Heart left ventricle (tissue), 16 donors: ENCODE measurements around the gene PPP1R1A. TPM values are rescaled to one million over a fixed set of nuclear protein-coding genes. Genes with fewer than 3 reads are reported as not detected.

Experiments used
- ATAC-seq, 4 donors: fragments of 200-7000 bp; cut with Tn5 transposase; one replicate each; pipeline ENCODE4 v1.9.1; 2020 to 2022; ENCODE audit warnings: moderate library complexity in 4 of 4, mild to moderate bottlenecking in 3 of 4, moderate number of reproducible peaks in 1 of 4
- DNase-seq, 5 donors: peaks; one replicate each; pipeline ENCODE4 v3.0.0-alpha.2; 2020
- H3K27ac ChIP-seq, 12 donors: fragments of 200-600 bp; sonication (generic) in 4 of 12; one replicate each; pipeline versions ENCODE4 v1.5.0 to v1.8.0; 2016 to 2022; ENCODE audit warnings: mild to moderate bottlenecking in 2 of 12
- H3K27me3 ChIP-seq, 9 donors: fragments of 200-600 bp; sonication (generic) in 2 of 9; one replicate each; pipeline versions ENCODE4 v1.5.1 to v1.8.0; 2016 to 2022; ENCODE audit warnings: mild to moderate bottlenecking in 3 of 9
- H3K36me3 ChIP-seq, 9 donors: fragments of 200-600 bp; sonication (generic) in 2 of 9; one replicate each; pipeline versions ENCODE4 v1.5.0 to v1.8.0; 2018 to 2022; ENCODE audit warnings: mild to moderate bottlenecking in 2 of 9
- H3K4me1 ChIP-seq, 12 donors: fragments of 200-600 bp; sonication (generic) in 4 of 12; one replicate each; pipeline versions ENCODE4 v1.5.0 to v1.8.0; 2016 to 2022; ENCODE audit warnings: mild to moderate bottlenecking in 3 of 12
- H3K4me3 ChIP-seq, 12 donors: fragments of 200-600 bp; sonication (generic) in 4 of 12; one replicate each; pipeline versions ENCODE4 v1.5.0 to v1.8.0; 2017 to 2022; ENCODE audit warnings: mild to moderate bottlenecking in 9 of 12, moderate library complexity in 4 of 12
- H3K9me3 ChIP-seq, 12 donors: fragments of 200-600 bp; sonication (generic) in 4 of 12; one replicate each; pipeline versions ENCODE4 v1.5.0 to v1.8.0; 2016 to 2022; ENCODE audit warnings: mild to moderate bottlenecking in 1 of 12
- POLR2A ChIP-seq, 2 donors: fragments of 450-650 bp; IDR thresholded peaks; one replicate each; pipeline ENCODE4 v1.6.1; 2017; ENCODE audit warnings: antibody characterized with exemption in 2 of 2, mild to moderate bottlenecking in 2 of 2, moderate library complexity in 2 of 2
- WGBS, 4 donors: extraction: QIAGEN DNeasy Blood & Tissue Kit in 2 of 4; methylation state at CpG; one replicate each; pipeline versions ENCODE4 v1.1.5 to v1.1.7; 2013 to 2018; 5-methylcytosine and 5-hydroxymethylcytosine counted together
- intact Hi-C, 10 donors: fragments of 100-400 bp; cut with DNase I; formaldehyde crosslinking; loops; one replicate each; pipeline versions ENCODE4 v1.11.1 to v1.14.2; 2022
- polyA plus RNA-seq, 2 donors: library from polyadenylated mRNA; stranded (reverse); fragments of 200-250 nt; gene quantifications; one replicate each; pipeline ENCODE4 v1.2.3, GENCODE V29; 2013
- total RNA-seq, 9 donors: library from RNA; depleted of rRNA in 2 of 9; stranded (reverse); fragments of >200 nt in 2 of 9; fragmentation: NEBNext Ultra II Directional in 3 of 9; extraction: Animal tissue kit (Norgen Biotek cat#: 25700) in 3 of 9; gene quantifications; one replicate each; pipeline versions ENCODE4 v1.1.0 to v1.2.4, GENCODE V29; 2016 to 2023
- TF ChIP-seq, protein P1 (sequence below), 12 donors: fragments of 200-600 bp; sonication (generic) in 4 of 12; IDR thresholded peaks; one replicate each; pipeline versions ENCODE4 v1.5.0 to v1.8.0; 2018 to 2022; ENCODE audit warnings: antibody characterized with exemption in 12 of 12, mild to moderate bottlenecking in 5 of 12
- donor health status: ischemic (EF 13 %, LVEDD 7.1; RV severe dilation, severe dysfunction).
- donor health status: healthy with polysubstance abuse.
- donor health status: DM: no; HTN: yes; CAD: no.
- donor health status: DM: no; HTN: no; CAD: no.
- donor health status: ischemic (EF 25% LVEDD 6.9; RV normal size, moderate dysfunction).
- donor health status: ischemic (EF 25% LVEDD 5.7; RV mildly dilated, moderate dysfunction).
- donor health status: healthy.
- donor health status: DM: yes; HTN: yes; CAD: no.
- donor health status: ischemic (EF 35%, LVEDD 5.7; RV mildly dilated, moderate dysfunction).
- donor health status: nonischemic (EF 11% LVEDD 7.7; RV severe dilation, severe dysfunction).
- donor health status: DM: yes; HTN: yes; CAD: no.
- donor health status: PGD.
- donor health status: ischemic (EF 29% LVEDD 5.4; RV normal size, mild dysfunction).
- donor health status: nonischemic (EF 23%, LVEDD 6.1; RV moderate dilation, normal function).

Gene PPP1R1A
- total and polyA plus RNA-seq, 11 donors, result 25.5 to 181 (median 60.9) TPM

DNA sequence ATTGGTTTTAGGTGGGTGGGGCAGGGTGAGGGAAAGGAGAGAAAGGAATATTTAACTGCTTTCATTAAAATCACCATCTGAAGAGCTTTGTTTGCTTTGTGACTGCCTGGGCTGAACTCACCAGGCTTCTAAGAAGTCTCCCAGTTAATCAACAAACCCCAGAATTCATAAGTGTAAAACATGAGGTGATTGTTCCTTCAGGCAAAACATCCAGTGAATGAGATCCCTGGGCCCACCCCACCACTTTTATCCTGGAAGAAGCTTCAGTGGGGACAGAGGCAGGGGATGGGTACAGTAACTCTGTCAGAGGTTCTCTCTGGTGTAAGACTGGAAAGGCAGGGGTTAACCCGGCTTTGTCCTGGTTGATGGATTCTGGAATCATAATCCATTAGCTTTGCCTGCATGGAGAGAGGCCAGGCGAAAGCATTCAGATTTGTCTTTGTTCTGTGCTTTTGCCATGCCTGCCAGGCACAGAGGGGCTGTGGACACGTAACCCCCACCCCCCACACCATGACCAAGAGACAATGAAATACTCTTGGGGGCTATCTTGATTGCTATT, 22.4 kb downstream of the PPP1R1A start:
- intact Hi-C loops, result no loop called here
- WGBS, 4 donors, result 44 to 67% (median 58%) methylated on average over 2 to 3 of the region's 3 CpGs

DNA sequence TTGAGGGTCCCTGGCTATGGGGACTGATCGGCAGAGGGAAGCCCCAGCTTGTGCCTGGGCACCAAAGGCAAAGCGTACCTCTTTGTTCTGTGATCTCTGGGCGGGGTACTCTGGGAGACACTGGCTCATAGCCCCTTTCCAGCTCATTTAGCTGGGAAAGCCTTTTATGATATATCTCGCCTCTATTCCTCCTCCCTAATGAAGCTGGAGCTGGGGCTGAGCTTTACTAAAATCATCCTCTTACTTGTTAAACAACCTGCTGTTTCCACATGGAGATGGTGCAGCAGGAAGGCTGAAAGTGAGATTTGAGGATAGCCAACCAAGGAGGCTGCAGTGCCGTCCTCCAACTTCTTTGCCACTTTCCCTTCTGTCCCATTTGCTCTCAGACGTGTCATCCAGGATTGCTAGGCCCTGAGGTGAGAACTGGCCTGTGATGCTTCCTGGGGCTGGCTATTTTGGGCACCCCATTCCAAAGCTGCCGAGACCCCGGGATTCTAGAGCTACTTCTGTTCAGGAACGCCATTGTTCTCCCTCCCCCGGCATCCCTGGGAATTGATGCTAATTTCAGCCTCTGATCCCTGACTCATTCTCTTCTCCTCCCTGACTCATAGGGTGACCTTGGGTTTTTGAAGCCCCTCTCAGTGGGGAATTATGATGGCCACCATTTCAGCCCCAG, 23.0 kb downstream of the PPP1R1A start:
- H3K27ac ChIP-seq, result no peak overlapping the region
- peaks cover 0 to 3% (median 0%) of the 10 kb centered on the region in 9 donors for H3K27me3 ChIP-seq
- intact Hi-C loops, result no loop called here
- H3K9me3 ChIP-seq, result no peaks in the 10 kb centered on the region
- 45 to 59% (median 51%) methylated on average over 10 of the region's 10 CpGs for WGBS, 4 donors
- TF ChIP-seq, protein P1, sequence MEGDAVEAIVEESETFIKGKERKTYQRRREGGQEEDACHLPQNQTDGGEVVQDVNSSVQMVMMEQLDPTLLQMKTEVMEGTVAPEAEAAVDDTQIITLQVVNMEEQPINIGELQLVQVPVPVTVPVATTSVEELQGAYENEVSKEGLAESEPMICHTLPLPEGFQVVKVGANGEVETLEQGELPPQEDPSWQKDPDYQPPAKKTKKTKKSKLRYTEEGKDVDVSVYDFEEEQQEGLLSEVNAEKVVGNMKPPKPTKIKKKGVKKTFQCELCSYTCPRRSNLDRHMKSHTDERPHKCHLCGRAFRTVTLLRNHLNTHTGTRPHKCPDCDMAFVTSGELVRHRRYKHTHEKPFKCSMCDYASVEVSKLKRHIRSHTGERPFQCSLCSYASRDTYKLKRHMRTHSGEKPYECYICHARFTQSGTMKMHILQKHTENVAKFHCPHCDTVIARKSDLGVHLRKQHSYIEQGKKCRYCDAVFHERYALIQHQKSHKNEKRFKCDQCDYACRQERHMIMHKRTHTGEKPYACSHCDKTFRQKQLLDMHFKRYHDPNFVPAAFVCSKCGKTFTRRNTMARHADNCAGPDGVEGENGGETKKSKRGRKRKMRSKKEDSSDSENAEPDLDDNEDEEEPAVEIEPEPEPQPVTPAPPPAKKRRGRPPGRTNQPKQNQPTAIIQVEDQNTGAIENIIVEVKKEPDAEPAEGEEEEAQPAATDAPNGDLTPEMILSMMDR (IDR thresholded peaks at IDR 0.05), result no peak
- TF ChIP-seq POLR2A (IDR thresholded peaks at IDR 0.05), result no peak
- ATAC-seq, result no peak
- H3K36me3 ChIP-seq, result no peaks in the 10 kb centered on the region
- H3K4me1 ChIP-seq, result peaks cover 0 to 11% (median 0%) of the 10 kb centered on the region in 12 donors
- no peak for DNase-seq
- no peak overlapping the region for H3K4me3 ChIP-seq

More for the DNA sequence above, 22.4 kb downstream of the PPP1R1A start:
- H3K4me3 ChIP-seq, result no peak overlapping the region
- no peaks in the 10 kb centered on the region for H3K9me3 ChIP-seq
- H3K27ac ChIP-seq, result no peak overlapping the region
- no peak for DNase-seq
- TF ChIP-seq, protein P1 (IDR thresholded peaks at IDR 0.05), result no peak
- no peak for TF ChIP-seq POLR2A (IDR thresholded peaks at IDR 0.05)
- ATAC-seq, result no peak
- peaks cover 0 to 3% (median 0%) of the 10 kb centered on the region in 9 donors for H3K27me3 ChIP-seq
- H3K4me1 ChIP-seq, result peaks cover 0 to 4% (median 0%) of the 10 kb centered on the region in 12 donors
- no peaks in the 10 kb centered on the region for H3K36me3 ChIP-seq

DNA sequence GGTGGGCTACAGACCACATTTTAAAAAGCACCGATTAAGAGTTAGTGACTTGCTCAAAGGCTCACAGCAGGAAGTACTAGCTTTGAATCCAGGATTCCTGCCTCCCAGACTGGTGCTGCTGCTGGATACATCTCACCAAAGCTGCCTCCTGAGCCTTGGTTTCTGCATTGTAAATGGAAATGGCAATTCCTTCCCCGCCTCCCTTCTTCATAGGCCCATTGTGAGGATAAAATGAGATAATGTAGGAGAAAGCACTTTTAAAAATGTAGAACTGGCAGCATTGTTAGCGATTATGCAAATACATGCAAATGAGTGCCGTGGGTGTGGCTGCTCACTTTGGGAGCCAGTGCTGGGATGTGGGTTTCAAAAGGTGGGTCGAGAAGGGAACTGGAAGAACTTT, 23.7 kb downstream of the PPP1R1A start:
- ATAC-seq (no peak), DNase-seq (no peak)
- intact Hi-C loops, result no loop called here
- 50 to 57% (median 51%) methylated on average over 5 of the region's 5 CpGs for WGBS, 4 donors
- no peaks in the 10 kb centered on the region for H3K36me3 ChIP-seq
- no peak overlapping the region for H3K4me3 ChIP-seq
- peaks cover 0 to 17% (median 4%) of the 10 kb centered on the region in 12 donors for H3K4me1 ChIP-seq
- H3K9me3 ChIP-seq, result no peaks in the 10 kb centered on the region
- TF ChIP-seq POLR2A (IDR thresholded peaks at IDR 0.05), result no peak
- TF ChIP-seq, protein P1 (IDR thresholded peaks at IDR 0.05), result no peak
- no peak overlapping the region for H3K27ac ChIP-seq
- peaks cover 0 to 4% (median 0%) of the 10 kb centered on the region in 9 donors for H3K27me3 ChIP-seq

DNA sequence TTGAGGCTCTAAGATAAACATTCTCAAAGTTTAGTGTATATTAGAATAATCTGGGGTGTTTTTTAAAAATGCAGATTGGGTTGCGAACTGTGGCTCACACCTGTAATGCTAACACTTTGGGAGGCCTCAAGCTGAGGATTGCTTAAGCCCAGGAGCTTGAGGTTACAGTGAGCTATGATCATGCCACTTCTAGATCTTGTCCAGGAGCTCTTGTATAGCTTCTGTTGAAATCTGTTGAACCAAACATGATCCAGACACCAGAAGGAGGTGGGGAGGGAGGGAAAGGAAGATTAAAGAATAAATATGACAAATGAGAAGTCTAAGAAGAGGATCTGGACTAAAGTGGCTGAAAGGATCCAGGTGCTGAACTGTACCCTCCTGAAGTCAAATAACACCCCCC, 24.7 kb downstream of the PPP1R1A start:
- Histone ChIP-seq H3K4me3 (no peak overlapping the region), H3K4me1 (peaks cover 0 to 22% (median 4%) of the 10 kb centered on the region in 12 donors), H3K27ac (peak overlapping the region in 1 of 12 donors; percentile 64), H3K9me3 (no peaks in the 10 kb centered on the region), H3K27me3 (peaks cover 0 to 6% (median 0%) of the 10 kb centered on the region in 9 donors), H3K36me3 (no peaks in the 10 kb centered on the region)
- WGBS, 4 donors, result 87 to 97% (median 93%) methylated on average over 1 of the region's 1 CpG
- DNase-seq (no peak), ATAC-seq (no peak)
- intact Hi-C loops, result no loop called here
- TF ChIP-seq, protein P1 (IDR thresholded peaks at IDR 0.05), result no peak
- TF ChIP-seq POLR2A (IDR thresholded peaks at IDR 0.05), result no peak
